ENCODE data around the gene ANKRD17.

Gene ANKRD17

DNA sequence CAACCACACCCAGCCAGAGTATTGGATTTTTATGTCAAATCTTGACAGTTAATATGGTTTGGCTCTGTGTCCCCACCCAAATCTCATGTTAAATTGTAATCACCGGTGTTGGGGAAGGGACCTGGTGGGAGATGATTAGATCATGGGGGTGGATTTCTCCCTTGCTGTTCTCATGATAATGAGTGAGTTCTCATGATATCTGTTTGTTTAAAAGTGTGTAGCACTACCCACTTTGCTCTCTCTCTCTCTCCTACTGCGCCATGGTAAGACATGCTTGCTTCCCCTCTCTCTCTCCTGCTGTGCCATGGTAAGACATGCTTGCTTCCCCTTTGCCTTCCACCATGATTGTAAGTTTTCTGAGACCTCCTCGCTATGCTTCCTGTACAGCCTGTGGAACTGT is 102.2 kb downstream of the ANKRD17 start:
- no peaks in the 10 kb centered on the region for H3K9me2 ChIP-seq (replicated peaks; ENCODE audit: control insufficient read depth, low read length)
- H3K27me3 ChIP-seq (ENCODE audit: control insufficient read depth, low read length): no peaks in the 10 kb centered on the region
- peaks cover 2% of the 10 kb centered on the region for H3F3A ChIP-seq (ENCODE audit: control insufficient read depth, insufficient read depth)
- H4K20me1 ChIP-seq (ENCODE audit: control insufficient read depth, insufficient read depth, low read depth, low read length): no peaks in the 10 kb centered on the region
- no peaks in the 10 kb centered on the region for H3K9me3 ChIP-seq (ENCODE audit: control insufficient read depth, insufficient read depth, low read length)
- no peaks in the 10 kb centered on the region for H3K4me1 ChIP-seq (ENCODE audit: control insufficient read depth, low read length)
- TF ChIP-seq EZH2phosphoT487 (IDR thresholded peaks at IDR 0.05; ENCODE audit: borderline replicate concordance, low read length): no peak
- TF ChIP-seq, protein P1, sequence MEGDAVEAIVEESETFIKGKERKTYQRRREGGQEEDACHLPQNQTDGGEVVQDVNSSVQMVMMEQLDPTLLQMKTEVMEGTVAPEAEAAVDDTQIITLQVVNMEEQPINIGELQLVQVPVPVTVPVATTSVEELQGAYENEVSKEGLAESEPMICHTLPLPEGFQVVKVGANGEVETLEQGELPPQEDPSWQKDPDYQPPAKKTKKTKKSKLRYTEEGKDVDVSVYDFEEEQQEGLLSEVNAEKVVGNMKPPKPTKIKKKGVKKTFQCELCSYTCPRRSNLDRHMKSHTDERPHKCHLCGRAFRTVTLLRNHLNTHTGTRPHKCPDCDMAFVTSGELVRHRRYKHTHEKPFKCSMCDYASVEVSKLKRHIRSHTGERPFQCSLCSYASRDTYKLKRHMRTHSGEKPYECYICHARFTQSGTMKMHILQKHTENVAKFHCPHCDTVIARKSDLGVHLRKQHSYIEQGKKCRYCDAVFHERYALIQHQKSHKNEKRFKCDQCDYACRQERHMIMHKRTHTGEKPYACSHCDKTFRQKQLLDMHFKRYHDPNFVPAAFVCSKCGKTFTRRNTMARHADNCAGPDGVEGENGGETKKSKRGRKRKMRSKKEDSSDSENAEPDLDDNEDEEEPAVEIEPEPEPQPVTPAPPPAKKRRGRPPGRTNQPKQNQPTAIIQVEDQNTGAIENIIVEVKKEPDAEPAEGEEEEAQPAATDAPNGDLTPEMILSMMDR (IDR thresholded peaks at IDR 0.05; ENCODE audit: low read depth, low read length, poor library complexity, severe bottlenecking): no peak
- H3K4me3 ChIP-seq (ENCODE audit: low read length): no peak overlapping the region
- peaks cover 68% of the 10 kb centered on the region for H3K36me3 ChIP-seq (ENCODE audit: control insufficient read depth, low read length)
- H3K79me2 ChIP-seq (ENCODE audit: control insufficient read depth, low read length): peaks cover 20% of the 10 kb centered on the region
- no peak overlapping the region for H3K4me2 ChIP-seq (ENCODE audit: low read length)
- H3K27ac ChIP-seq (ENCODE audit: low read depth, low read length): no peak overlapping the region

DNA sequence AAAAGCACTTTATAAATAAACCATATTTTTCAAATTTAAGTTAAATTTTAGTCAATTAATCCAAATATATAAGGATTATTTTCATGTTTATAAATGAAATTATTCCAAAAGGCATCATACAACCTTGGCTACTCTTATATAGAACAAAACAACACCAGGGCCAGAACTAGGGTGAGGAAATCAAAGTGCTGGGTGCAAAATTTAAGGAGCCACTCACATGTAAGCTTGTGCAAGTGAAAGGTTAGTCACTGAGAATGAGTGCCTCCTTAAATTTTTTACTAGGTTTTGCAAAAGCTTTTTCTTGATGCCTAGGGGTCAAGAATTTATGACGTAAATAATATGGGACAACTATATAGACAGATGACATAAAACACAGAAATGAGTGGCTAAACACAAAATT is 105.7 kb downstream of the ANKRD17 start:
- Histone ChIP-seq H4K20me1 (ENCODE audit: control insufficient read depth, insufficient read depth, low read depth, low read length) (no peaks in the 10 kb centered on the region), H3K27me3 (ENCODE audit: control insufficient read depth, low read length) (no peaks in the 10 kb centered on the region), H3K9me3 (ENCODE audit: control insufficient read depth, insufficient read depth, low read length) (no peaks in the 10 kb centered on the region), H3K4me1 (ENCODE audit: control insufficient read depth, low read length) (no peaks in the 10 kb centered on the region), H3K9me2 (replicated peaks; ENCODE audit: control insufficient read depth, low read length) (no peaks in the 10 kb centered on the region), H3K4me3 (ENCODE audit: low read length) (no peak overlapping the region), H3F3A (ENCODE audit: control insufficient read depth, insufficient read depth) (peaks cover 7% of the 10 kb centered on the region; the same call in 1 of the 2 replicates), H3K36me3 (ENCODE audit: control insufficient read depth, low read length) (peaks cover 74% of the 10 kb centered on the region), H3K4me2 (ENCODE audit: low read length) (no peak overlapping the region), H3K27ac (ENCODE audit: low read depth, low read length) (no peak overlapping the region), H3K79me2 (ENCODE audit: control insufficient read depth, low read length) (peaks cover 14% of the 10 kb centered on the region)
- TF ChIP-seq EZH2phosphoT487 (IDR thresholded peaks at IDR 0.05; ENCODE audit: borderline replicate concordance, low read length): no peak
- TF ChIP-seq, protein P1 (IDR thresholded peaks at IDR 0.05; ENCODE audit: low read depth, low read length, poor library complexity, severe bottlenecking): no peak

DNA sequence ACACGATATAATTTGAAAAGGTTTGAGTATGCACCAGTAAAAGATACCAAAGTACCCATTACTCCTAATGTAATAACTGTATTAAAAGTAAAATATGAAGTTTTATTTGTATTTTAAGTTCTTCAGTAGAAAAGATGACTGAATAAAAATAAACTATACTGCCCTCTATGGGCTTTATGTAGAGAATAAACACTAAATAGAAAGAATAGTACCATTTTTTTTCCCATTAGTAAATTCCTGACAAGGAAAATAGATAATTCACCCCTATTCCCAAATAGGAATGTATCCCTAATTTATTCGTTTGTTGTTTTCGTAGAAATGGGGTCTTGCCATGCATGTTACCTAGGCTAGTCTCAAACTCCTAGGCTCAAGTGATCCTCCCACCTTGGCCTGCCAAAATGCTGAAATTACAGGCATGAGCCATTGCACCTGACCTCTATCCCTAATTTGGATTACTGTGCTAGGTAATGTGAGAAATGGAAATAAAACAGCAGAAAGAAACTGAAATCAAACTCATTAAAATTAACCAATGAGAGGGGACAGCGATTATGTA is 115.5 kb downstream of the ANKRD17 start:
- Histone ChIP-seq H3F3A (ENCODE audit: control insufficient read depth, insufficient read depth) (no peaks in the 10 kb centered on the region; the same call in 1 of the 2 replicates), H3K36me3 (ENCODE audit: control insufficient read depth, low read length) (peaks cover 96% of the 10 kb centered on the region), H3K4me2 (ENCODE audit: low read length) (no peak overlapping the region), H3K27me3 (ENCODE audit: control insufficient read depth, low read length) (no peaks in the 10 kb centered on the region), H3K79me2 (ENCODE audit: control insufficient read depth, low read length) (peaks cover 36% of the 10 kb centered on the region), H3K4me1 (ENCODE audit: control insufficient read depth, low read length) (no peaks in the 10 kb centered on the region), H3K27ac (ENCODE audit: low read depth, low read length) (no peak overlapping the region), H4K20me1 (ENCODE audit: control insufficient read depth, insufficient read depth, low read depth, low read length) (no peaks in the 10 kb centered on the region), H3K9me2 (replicated peaks; ENCODE audit: control insufficient read depth, low read length) (no peaks in the 10 kb centered on the region), H3K9me3 (ENCODE audit: control insufficient read depth, insufficient read depth, low read length) (no peaks in the 10 kb centered on the region), H3K4me3 (ENCODE audit: low read length) (no peak overlapping the region)
- TF ChIP-seq EZH2phosphoT487 (IDR thresholded peaks at IDR 0.05; ENCODE audit: borderline replicate concordance, low read length): no peak
- TF ChIP-seq, protein P1 (IDR thresholded peaks at IDR 0.05; ENCODE audit: low read depth, low read length, poor library complexity, severe bottlenecking): peak; percentile 45

All from DOHH2 (cell line).